Measurements from ENCODE around the gene GPS1.

Gene GPS1

DNA sequence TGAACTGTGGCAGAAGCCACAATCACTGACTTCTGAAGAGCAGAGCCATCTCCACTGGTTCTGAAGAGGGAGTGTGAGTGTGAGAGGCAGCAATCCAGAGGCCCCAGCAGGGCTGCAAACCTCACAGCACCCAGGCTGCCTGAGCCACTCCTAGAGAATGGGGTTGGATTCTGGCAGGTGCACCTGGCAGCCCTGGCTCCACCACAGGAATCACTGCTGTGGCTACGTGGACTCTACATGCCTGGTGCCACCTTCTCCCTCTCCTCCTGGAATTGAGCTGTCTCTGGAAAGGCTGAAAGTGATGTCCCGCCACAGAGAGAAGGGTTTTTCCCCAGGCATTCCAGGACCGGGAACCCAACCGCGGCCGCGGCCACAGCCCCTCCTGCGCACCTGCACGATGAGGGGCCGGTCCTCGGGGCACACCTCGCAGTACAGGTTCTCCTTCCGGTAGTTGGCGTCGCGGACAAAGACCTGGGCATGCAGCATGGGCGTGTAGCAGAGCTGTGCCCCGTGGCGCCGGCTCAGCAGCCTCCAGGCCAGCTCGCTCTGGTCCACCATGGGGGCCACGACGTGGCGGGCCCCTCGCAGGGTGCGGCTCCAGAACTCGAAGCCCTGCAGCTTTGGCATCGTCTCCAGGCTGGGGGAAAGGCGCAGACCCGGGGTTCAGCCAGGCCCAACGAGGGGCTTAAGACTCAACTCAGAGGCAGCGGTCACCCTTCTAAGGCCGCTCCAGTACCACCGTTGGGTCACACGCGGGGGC, 12.9 kb downstream of the GPS1 start:
- H3K4me3 ChIP-seq (replicated peaks; ENCODE audit: low read depth, low read length) = peak overlapping the region; percentile 86
- TF ChIP-seq, protein P1, sequence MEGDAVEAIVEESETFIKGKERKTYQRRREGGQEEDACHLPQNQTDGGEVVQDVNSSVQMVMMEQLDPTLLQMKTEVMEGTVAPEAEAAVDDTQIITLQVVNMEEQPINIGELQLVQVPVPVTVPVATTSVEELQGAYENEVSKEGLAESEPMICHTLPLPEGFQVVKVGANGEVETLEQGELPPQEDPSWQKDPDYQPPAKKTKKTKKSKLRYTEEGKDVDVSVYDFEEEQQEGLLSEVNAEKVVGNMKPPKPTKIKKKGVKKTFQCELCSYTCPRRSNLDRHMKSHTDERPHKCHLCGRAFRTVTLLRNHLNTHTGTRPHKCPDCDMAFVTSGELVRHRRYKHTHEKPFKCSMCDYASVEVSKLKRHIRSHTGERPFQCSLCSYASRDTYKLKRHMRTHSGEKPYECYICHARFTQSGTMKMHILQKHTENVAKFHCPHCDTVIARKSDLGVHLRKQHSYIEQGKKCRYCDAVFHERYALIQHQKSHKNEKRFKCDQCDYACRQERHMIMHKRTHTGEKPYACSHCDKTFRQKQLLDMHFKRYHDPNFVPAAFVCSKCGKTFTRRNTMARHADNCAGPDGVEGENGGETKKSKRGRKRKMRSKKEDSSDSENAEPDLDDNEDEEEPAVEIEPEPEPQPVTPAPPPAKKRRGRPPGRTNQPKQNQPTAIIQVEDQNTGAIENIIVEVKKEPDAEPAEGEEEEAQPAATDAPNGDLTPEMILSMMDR (IDR thresholded peaks at IDR 0.05; ENCODE audit: low read depth, low read length, missing control alignments) = no peak
- no peak for DNase-seq (ENCODE audit: extremely low read depth, low read depth)

DNA sequence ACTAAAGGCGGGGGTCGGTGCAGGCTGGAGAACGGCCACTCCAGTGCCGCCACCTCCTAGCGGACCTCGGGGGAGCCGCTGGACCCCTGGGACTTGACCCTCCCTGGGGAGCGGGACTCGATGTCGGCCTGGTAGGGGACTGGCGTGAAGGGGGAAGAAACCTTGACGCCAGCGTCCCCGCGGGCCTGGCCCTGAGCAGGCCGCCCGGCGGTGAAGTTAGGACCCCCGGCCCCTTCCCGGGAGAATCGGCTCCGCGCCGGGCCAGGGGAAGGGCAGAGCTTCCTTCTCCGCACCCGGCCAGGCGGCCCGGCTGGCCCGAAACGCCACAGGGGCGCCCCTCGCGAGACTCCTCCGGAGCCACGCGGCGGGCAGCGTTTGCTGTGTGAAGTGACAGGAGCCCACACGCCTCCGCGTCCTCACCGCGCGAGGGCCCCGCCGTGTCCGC, 13.5 kb downstream of the GPS1 start:
- no peak for DNase-seq (ENCODE audit: extremely low read depth, low read depth)
- peak overlapping the region; percentile 86 for H3K4me3 ChIP-seq (replicated peaks; ENCODE audit: low read depth, low read length)
- TF ChIP-seq, protein P1 (IDR thresholded peaks at IDR 0.05; ENCODE audit: low read depth, low read length, missing control alignments) = no peak

DNA sequence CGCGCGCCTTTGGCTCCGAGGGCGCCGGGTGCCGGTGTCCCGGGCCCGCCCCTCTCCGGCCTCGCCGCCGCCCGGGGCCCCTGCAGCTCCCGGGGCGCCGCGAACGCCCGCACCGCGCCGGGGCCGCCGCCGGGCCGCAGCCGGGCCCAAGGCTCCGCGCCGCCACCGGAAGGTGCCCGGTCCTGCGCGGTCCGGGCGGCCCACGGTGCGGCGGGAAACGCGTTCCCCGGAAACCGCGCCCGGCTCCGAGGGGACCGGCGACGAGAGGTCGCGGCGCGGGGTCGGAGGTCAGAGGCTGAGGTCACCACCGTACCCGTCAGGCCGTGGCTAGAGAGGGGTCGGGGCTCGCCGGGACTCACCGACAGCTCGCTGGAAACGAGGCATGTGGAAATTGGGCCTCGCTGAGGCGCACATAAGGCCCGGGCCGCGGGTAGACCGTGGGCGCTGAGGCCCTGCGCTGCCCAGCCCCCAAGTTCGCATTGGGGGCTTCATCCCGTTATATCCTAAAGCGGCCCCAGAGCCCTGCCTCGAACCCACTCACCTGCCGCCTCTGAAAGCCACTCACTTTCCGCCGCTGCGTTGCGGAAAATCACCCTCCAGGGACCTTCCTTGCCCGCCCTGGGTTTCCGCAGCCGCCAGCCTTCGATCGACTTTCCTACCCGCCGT, 14.1 kb downstream of the GPS1 start, which contains the start of gene DUS1L:
Gene DUS1L (minus strand): TSS at position 167 of the 666 bp plus-strand sequence. CDS start 745 bp downstream, outside the sequence.
- no peak for DNase-seq (ENCODE audit: extremely low read depth, low read depth)
- TF ChIP-seq, protein P1 (IDR thresholded peaks at IDR 0.05; ENCODE audit: low read depth, low read length, missing control alignments) = no peak
- H3K4me3 ChIP-seq (replicated peaks; ENCODE audit: low read depth, low read length) = peak within 1 kb of the TSS; percentile 86

DNA sequence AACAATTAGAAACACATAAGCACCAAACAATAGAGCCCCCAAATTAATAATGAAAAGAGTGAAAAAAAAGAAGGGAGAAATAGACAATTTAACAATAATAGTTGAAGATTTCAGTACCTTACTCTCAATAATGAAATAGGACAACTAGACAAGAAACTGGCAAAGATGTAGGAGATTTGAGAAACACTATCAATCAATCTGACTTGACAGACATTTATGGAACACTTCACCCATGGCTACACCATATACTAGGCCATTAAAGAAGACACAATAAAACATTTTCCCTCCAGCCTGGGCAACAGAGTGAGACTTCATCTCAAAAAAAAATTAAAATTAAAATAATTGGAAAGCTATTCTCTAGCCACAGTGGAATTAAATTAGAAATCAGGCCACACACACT, 18.9 kb downstream of the GPS1 start:
- TF ChIP-seq, protein P1 (IDR thresholded peaks at IDR 0.05; ENCODE audit: low read depth, low read length, missing control alignments) = no peak
- DNase-seq (ENCODE audit: extremely low read depth, low read depth) = no peak
- no peak overlapping the region for H3K4me3 ChIP-seq (replicated peaks; ENCODE audit: low read depth, low read length)

DNA sequence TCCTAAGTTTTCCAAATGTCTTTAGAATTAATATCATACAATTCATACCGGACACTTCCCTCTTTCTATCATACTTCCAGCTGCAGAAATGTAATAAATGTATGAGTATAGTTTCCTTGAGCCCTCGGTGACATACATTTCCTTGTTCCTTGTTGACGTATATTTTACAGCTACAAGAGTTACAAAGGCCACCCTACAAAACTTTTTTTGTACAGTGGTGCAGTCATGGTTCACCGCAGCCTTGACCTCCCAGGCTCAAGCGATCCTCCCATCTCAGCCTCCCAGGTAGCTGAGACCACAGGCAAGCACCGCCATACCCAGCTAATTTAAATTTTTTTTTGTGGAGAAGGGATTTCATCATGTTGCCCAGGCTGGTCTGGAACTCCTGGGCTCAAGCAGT, 21.1 kb downstream of the GPS1 start:
- no peak for DNase-seq (ENCODE audit: extremely low read depth, low read depth)
- TF ChIP-seq, protein P1 (IDR thresholded peaks at IDR 0.05; ENCODE audit: low read depth, low read length, missing control alignments) = no peak
- H3K4me3 ChIP-seq (replicated peaks; ENCODE audit: low read depth, low read length) = no peak overlapping the region

DNA sequence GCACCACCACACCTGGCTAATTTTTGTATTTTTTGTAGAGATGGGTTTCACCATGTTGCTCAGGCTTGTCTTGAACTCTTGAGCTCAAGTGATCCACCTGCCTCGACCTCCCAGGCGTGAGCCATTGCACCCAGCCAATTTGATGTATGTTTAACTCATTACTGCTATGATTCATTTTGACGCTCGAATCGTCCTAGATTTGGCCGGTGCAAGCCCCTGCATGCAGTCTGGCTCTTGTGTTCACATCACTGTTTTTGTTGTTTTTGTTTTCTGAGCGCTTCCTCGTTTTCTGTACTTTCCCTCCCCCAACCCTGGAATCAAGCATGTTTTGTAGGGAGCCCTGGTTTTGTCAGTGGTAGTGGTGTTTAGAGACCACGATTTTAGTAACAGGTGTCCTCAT, 21.7 kb downstream of the GPS1 start:
- H3K4me3 ChIP-seq (replicated peaks; ENCODE audit: low read depth, low read length) = no peak overlapping the region
- DNase-seq (ENCODE audit: extremely low read depth, low read depth) = no peak
- TF ChIP-seq, protein P1 (IDR thresholded peaks at IDR 0.05; ENCODE audit: low read depth, low read length, missing control alignments) = no peak

All from HFF-Myc (cell line).